PFSK-1 (cell line): ENCODE data around the gene ZNF511.

ENCODE experiments used
- FOXP2 ChIP-seq: optimal IDR thresholded peaks from 2 replicates; pipeline ENCODE3; 2011; ENCODE audit warnings: borderline replicate concordance, control low read depth, inconsistent platforms; ENCODE audit not compliant: insufficient read depth; ENCODE audit errors: extremely low read length, extremely low read depth
- POLR2AphosphoS5 ChIP-seq: IDR thresholded peaks from 2 replicates; pipeline ENCODE4 v1.6.1; 2012; ENCODE audit warnings: low read depth, mild to moderate bottlenecking, control low read depth, low read length, moderate library complexity
- REST ChIP-seq, 2 experiments: IDR thresholded peaks; 2 replicates each; pipeline versions ENCODE4 v1.6.1 to v1.8.0; 2011 to 2012; ENCODE audit warnings: low read depth in 2 of 2, low read length in 2 of 2, control low read depth in 1 of 2, inconsistent platforms in 1 of 2, mild to moderate bottlenecking in 1 of 2, moderate library complexity in 1 of 2; ENCODE audit not compliant: insufficient read depth in 1 of 2
- SIN3A ChIP-seq: IDR thresholded peaks from 2 replicates; pipeline ENCODE4 v1.6.1; 2012; ENCODE audit warnings: mild to moderate bottlenecking, low read length, moderate library complexity, borderline replicate concordance; ENCODE audit not compliant: insufficient read depth
- TAF1 ChIP-seq: IDR thresholded peaks from 2 replicates; pipeline ENCODE4 v1.6.1; 2012; ENCODE audit warnings: low read length, control low read depth, borderline replicate concordance; ENCODE audit not compliant: insufficient read depth

Gene ZNF511

GRCh38 chr10:133272301-133272963 is 36.3 kb upstream of the ZNF511 start:
- TF ChIP-seq TAF1 (no peak), POLR2AphosphoS5 (no peak), REST (IDR thresholded peaks at IDR 0.05; ENCODE audit: insufficient read depth in 1 of 2, low read depth in 2 of 2, low read length in 2 of 2) (no peak), FOXP2 (no peak), SIN3A (no peak)

DNA sequence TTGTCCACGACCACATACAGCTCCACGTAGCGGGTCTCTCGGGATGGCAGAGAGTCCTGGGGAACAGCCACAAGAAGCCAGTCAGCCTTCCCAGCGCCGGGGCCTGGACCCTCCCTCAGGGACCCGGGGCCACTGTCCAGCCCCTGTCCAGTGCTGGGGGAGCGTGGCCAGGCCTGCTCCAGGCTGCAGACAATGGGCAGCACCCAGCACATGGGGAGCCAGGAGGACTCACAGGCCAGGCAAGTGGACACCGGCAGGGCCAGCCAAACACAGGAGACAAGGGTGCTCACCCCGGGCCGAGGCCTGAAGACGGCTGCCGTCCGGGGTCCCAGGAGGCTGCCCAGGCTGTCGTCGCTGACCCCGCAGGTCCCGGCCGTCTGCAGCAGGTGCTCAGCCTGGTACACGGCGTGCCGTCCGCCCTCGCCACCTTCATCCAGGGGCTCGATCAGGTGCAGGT is 35.7 kb upstream of the ZNF511 start:
- no peak for TF ChIP-seq FOXP2
- TF ChIP-seq SIN3A, result no peak
- no peak for TF ChIP-seq REST (IDR thresholded peaks at IDR 0.05; ENCODE audit: insufficient read depth in 1 of 2, low read depth in 2 of 2, low read length in 2 of 2)
- TF ChIP-seq TAF1, result no peak
- TF ChIP-seq POLR2AphosphoS5, result no peak

- no peak for TF ChIP-seq FOXP2
These were observed 35.1 kb upstream of the ZNF511 start for GRCh38 chr10:133273534-133274143.

GRCh38 chr10:133274751-133275683 is 33.7 kb upstream of the ZNF511 start:
- TF ChIP-seq POLR2AphosphoS5 (no peak), SIN3A (no peak), REST (IDR thresholded peaks at IDR 0.05; ENCODE audit: insufficient read depth in 1 of 2, low read depth in 2 of 2, low read length in 2 of 2) (no peak), FOXP2 (no peak), TAF1 (no peak)

DNA sequence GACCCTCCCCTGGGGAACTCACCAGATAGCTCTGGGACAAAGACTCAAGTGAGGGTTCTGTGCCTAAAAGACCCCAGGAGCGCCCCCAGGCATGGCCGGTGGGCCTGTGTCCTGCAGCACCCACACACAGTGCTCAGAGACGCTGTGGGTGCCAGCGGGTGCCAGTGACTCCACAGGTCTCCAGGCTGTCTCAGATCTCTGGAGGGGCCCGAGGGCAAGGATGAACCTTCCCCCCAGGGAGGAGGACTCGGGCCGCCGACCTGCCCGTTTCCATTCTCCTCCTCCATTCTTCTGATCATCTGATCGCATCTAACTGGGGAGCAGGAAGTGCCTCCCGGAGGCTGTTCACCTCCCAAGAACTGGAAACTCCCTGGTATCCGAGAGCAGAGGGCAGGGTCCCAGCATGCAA is 33.0 kb upstream of the ZNF511 start:
- TF ChIP-seq SIN3A (no peak), FOXP2 (no peak), REST (IDR thresholded peaks at IDR 0.05; ENCODE audit: insufficient read depth in 1 of 2, low read depth in 2 of 2, low read length in 2 of 2) (no peak), TAF1 (no peak), POLR2AphosphoS5 (no peak)
